OCI-LY3 (cell line): ENCODE results near the gene USP28.

Experiments
- EZH2phosphoT487 ChIP-seq: fragments of 200-600 bp; shearing (Covaris generic); IDR thresholded peaks from 2 replicates; pipeline ENCODE4 v1.6.1; 2018; ENCODE audit warnings: antibody characterized with exemption, mixed run types, low read depth
- TF ChIP-seq, protein P1 (sequence below): fragments of 200-600, 300-600 bp; sonication (generic); IDR thresholded peaks from 2 replicates; pipeline ENCODE4 v1.5.1; 2014; ENCODE audit warnings: antibody characterized with exemption, low read length, low read depth

GRCh38 chr11:113881856-113882255 lies 6.5 kb upstream of the USP28 start:
- TF ChIP-seq, protein P1, sequence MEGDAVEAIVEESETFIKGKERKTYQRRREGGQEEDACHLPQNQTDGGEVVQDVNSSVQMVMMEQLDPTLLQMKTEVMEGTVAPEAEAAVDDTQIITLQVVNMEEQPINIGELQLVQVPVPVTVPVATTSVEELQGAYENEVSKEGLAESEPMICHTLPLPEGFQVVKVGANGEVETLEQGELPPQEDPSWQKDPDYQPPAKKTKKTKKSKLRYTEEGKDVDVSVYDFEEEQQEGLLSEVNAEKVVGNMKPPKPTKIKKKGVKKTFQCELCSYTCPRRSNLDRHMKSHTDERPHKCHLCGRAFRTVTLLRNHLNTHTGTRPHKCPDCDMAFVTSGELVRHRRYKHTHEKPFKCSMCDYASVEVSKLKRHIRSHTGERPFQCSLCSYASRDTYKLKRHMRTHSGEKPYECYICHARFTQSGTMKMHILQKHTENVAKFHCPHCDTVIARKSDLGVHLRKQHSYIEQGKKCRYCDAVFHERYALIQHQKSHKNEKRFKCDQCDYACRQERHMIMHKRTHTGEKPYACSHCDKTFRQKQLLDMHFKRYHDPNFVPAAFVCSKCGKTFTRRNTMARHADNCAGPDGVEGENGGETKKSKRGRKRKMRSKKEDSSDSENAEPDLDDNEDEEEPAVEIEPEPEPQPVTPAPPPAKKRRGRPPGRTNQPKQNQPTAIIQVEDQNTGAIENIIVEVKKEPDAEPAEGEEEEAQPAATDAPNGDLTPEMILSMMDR = no peak
- no peak for TF ChIP-seq EZH2phosphoT487
